ENCODE measurements around the gene PLEKHO1.

- TF ChIP-seq CTCF (IDR thresholded peaks at IDR 0.05; ENCODE audit: poor library complexity, severe bottlenecking) (no peak), POLR2AphosphoS5 (IDR thresholded peaks at IDR 0.05) (no peak), TAF1 (IDR thresholded peaks at IDR 0.05; ENCODE audit: low read depth) (no peak), MXI1 (conservative IDR thresholded peaks at IDR 0.05; ENCODE audit: poor library complexity, severe bottlenecking) (no peak), EP300 (conservative IDR thresholded peaks at IDR 0.05; ENCODE audit: poor library complexity, severe bottlenecking) (no peak), EZH2 (IDR thresholded peaks at IDR 0.05; ENCODE audit: borderline replicate concordance, insufficient read depth, low read length, poor library complexity, severe bottlenecking) (no peak), REST (IDR thresholded peaks at IDR 0.05; ENCODE audit: borderline replicate concordance) (no peak), RAD21 (conservative IDR thresholded peaks at IDR 0.05) (no peak)
Measured at GRCh38 chr1:150141452-150141851, 8.3 kb upstream of the PLEKHO1 start.
